EH (cell line): Measurements from ENCODE around the gene MBIP.

Experiments used
- DNase-seq: peaks from one replicate; pipeline ENCODE4 v3.0.0-alpha.2; 2015; ENCODE audit warnings: low read depth

The MBIP gene

GRCh38 chr14:36264107-36264506, 56.3 kb downstream of the MBIP start:
- no peak for DNase-seq

- no peak for DNase-seq
Measured at GRCh38 chr14:36260970-36261640, 59.3 kb downstream of the MBIP start.

- DNase-seq = no peak
Measured at GRCh38 chr14:36258241-36258640, 62.2 kb downstream of the MBIP start.

GRCh38 chr14:36256126-36256801, 64.2 kb downstream of the MBIP start:
- DNase-seq = no peak

GRCh38 chr14:36254020-36254624, 66.3 kb downstream of the MBIP start:
- peak; percentile 35 for DNase-seq
